ENCODE data around the gene LRRC51.

DNA sequence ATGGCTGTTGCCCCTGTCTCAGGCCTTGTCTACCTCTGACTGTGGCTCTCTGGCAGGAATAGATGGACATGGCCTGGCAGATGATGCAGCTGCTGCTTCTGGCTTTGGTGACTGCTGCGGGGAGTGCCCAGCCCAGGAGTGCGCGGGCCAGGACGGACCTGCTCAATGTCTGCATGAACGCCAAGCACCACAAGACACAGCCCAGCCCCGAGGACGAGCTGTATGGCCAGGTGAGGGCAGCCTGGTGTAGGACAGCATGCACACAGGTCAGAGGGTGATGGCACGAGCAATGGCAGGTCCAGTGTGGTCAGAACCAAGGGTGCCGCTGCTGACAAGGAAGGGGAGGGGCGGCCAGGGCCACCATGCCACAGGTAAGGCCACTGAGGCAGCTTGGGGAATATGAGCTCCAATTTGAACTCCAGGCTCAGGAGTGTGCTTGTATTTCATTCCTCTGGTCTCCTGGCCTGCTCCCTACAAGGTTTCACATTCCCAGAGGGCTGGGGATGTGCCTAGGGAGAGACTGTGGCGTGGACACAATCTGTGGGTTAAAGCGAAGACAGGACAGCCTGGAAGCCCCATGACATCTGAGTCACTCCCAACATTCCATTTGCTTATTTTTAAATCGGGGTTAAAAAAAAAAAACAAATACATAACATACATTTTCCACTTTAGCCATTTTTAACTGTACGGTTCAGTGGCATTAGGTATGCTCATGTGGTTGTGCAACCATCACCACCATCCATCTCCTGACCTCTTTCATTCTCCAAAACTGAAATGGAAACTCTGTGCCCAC, 55.4 kb downstream of the LRRC51 start:
- TF ChIP-seq, protein P1, sequence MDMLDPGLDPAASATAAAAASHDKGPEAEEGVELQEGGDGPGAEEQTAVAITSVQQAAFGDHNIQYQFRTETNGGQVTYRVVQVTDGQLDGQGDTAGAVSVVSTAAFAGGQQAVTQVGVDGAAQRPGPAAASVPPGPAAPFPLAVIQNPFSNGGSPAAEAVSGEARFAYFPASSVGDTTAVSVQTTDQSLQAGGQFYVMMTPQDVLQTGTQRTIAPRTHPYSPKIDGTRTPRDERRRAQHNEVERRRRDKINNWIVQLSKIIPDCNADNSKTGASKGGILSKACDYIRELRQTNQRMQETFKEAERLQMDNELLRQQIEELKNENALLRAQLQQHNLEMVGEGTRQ (IDR thresholded peaks at IDR 0.05; ENCODE audit: low read depth, low read length), result no peak
- no peak for TF ChIP-seq CTCF (conservative IDR thresholded peaks at IDR 0.05; ENCODE audit: low read depth, low read length)
- no peak for TF ChIP-seq MAFK (IDR thresholded peaks at IDR 0.05; ENCODE audit: low read depth, low read length)
- no peak for TF ChIP-seq SMC3 (IDR thresholded peaks at IDR 0.05; ENCODE audit: low read depth, low read length)
- TF ChIP-seq BHLHE40 (IDR thresholded peaks at IDR 0.05; ENCODE audit: low read depth, low read length), result no peak
- TF ChIP-seq CEBPB (IDR thresholded peaks at IDR 0.05; ENCODE audit: low read depth, low read length), result peak; percentile 57
- TF ChIP-seq CHD1 (IDR thresholded peaks at IDR 0.05; ENCODE audit: low read depth, low read length), result no peak
- no peak for TF ChIP-seq RFX5 (IDR thresholded peaks at IDR 0.05; ENCODE audit: low read depth, low read length)
- TF ChIP-seq RAD21 (IDR thresholded peaks at IDR 0.05; ENCODE audit: low read length), result no peak
- no peak for TF ChIP-seq POLR2A (IDR thresholded peaks at IDR 0.05; ENCODE audit: low read depth, low read length)
- no peak for TF ChIP-seq RCOR1 (IDR thresholded peaks at IDR 0.05; ENCODE audit: insufficient replicate concordance, low read length)
